ENCODE measurements around the gene PLEKHG5.

DNA sequence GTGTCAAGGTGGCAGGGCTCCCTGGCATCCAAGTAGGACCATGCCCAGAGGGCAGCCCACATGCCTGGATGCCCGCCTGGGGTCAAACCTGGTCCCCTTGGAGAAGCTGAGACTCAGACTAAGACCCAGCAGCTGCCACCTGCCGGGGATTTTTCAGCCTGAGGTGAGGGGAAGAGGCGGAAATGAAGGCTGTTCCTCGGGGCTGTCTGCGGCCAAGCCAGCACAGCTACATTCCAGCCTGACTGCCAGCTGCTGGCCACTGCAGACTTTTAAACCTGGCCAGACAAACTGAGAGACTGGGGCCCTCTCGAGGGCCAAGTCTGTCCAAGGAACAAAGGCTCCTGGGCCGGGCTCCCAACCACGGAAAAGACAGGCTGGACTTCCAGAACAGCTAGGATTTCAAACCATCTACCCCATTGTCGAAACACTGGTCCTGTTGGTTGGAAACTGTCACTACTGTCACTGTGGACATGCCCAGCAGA, 21.9 kb upstream of the PLEKHG5 start:
- TF ChIP-seq CTCF (IDR thresholded peaks at IDR 0.05) (peak in 1 of 3 donors; percentile 17), POLR2AphosphoS5 (IDR thresholded peaks at IDR 0.05) (no peak)
